ENCODE measurements around the gene TPPP.
"Not testable (repeated sequence)": the region's sequence is repeated elsewhere in the genome, so short reads cannot be mapped to it uniquely, and the experiment has no call there.

The TPPP gene

GRCh38 chr5:682216-682615 lies 10.9 kb downstream of the TPPP start:
- not testable (repeated sequence) for H3K79me2 ChIP-seq (ENCODE audit: low read length); H2AFZ ChIP-seq (ENCODE audit: low read length); H3K4me2 ChIP-seq (ENCODE audit: low read depth, low read length); H3K4me3 ChIP-seq (ENCODE audit: low read length); H3K36me3 ChIP-seq (replicated peaks; ENCODE audit: insufficient read depth, low read length); H3K27ac ChIP-seq (ENCODE audit: low read length); H3K4me1 ChIP-seq (ENCODE audit: low read length); H4K20me1 ChIP-seq (ENCODE audit: insufficient read depth, low read length); DNase-seq; H3K9me3 ChIP-seq (replicated peaks; ENCODE audit: insufficient read depth, low read length); H3K9ac ChIP-seq (ENCODE audit: low read length); H3K27me3 ChIP-seq (replicated peaks; ENCODE audit: insufficient read depth, low read length); H3F3A ChIP-seq (ENCODE audit: insufficient read depth, low read length); H3K9me2 ChIP-seq (replicated peaks; ENCODE audit: insufficient read depth, low read length)

- not testable (repeated sequence) for H3F3A ChIP-seq (ENCODE audit: insufficient read depth, low read length); H2AFZ ChIP-seq (ENCODE audit: low read length); H3K4me3 ChIP-seq (ENCODE audit: low read length); H3K9me3 ChIP-seq (replicated peaks; ENCODE audit: insufficient read depth, low read length); H3K9me2 ChIP-seq (replicated peaks; ENCODE audit: insufficient read depth, low read length); H3K27me3 ChIP-seq (replicated peaks; ENCODE audit: insufficient read depth, low read length); H3K36me3 ChIP-seq (replicated peaks; ENCODE audit: insufficient read depth, low read length); DNase-seq; H3K79me2 ChIP-seq (ENCODE audit: low read length); H3K4me1 ChIP-seq (ENCODE audit: low read length); H3K27ac ChIP-seq (ENCODE audit: low read length); H3K4me2 ChIP-seq (ENCODE audit: low read depth, low read length); H4K20me1 ChIP-seq (ENCODE audit: insufficient read depth, low read length); H3K9ac ChIP-seq (ENCODE audit: low read length)
Measured at GRCh38 chr5:681317-682191, 11.6 kb downstream of the TPPP start.

- DNase-seq; H3K79me2 ChIP-seq (ENCODE audit: low read length); H3K9ac ChIP-seq (ENCODE audit: low read length); H3K9me2 ChIP-seq (replicated peaks; ENCODE audit: insufficient read depth, low read length); H3K27ac ChIP-seq (ENCODE audit: low read length); H3K4me1 ChIP-seq (ENCODE audit: low read length); H3F3A ChIP-seq (ENCODE audit: insufficient read depth, low read length); H2AFZ ChIP-seq (ENCODE audit: low read length); H3K36me3 ChIP-seq (replicated peaks; ENCODE audit: insufficient read depth, low read length); H4K20me1 ChIP-seq (ENCODE audit: insufficient read depth, low read length); H3K9me3 ChIP-seq (replicated peaks; ENCODE audit: insufficient read depth, low read length); H3K27me3 ChIP-seq (replicated peaks; ENCODE audit: insufficient read depth, low read length); H3K4me3 ChIP-seq (ENCODE audit: low read length); H3K4me2 ChIP-seq (ENCODE audit: low read depth, low read length): not testable (repeated sequence)
Measured at GRCh38 chr5:680836-681235, 12.3 kb downstream of the TPPP start.

GRCh38 chr5:680118-680795 lies 12.9 kb downstream of the TPPP start:
- H3K4me2 ChIP-seq (ENCODE audit: low read depth, low read length); H3K27ac ChIP-seq (ENCODE audit: low read length); H4K20me1 ChIP-seq (ENCODE audit: insufficient read depth, low read length); H3K9me3 ChIP-seq (replicated peaks; ENCODE audit: insufficient read depth, low read length); H3K9me2 ChIP-seq (replicated peaks; ENCODE audit: insufficient read depth, low read length); H3K4me1 ChIP-seq (ENCODE audit: low read length); H3K79me2 ChIP-seq (ENCODE audit: low read length); H3K27me3 ChIP-seq (replicated peaks; ENCODE audit: insufficient read depth, low read length); H3K9ac ChIP-seq (ENCODE audit: low read length); H3F3A ChIP-seq (ENCODE audit: insufficient read depth, low read length); DNase-seq; H3K4me3 ChIP-seq (ENCODE audit: low read length); H2AFZ ChIP-seq (ENCODE audit: low read length); H3K36me3 ChIP-seq (replicated peaks; ENCODE audit: insufficient read depth, low read length): not testable (repeated sequence)

GRCh38 chr5:679166-679895 lies 13.8 kb downstream of the TPPP start:
- not testable (repeated sequence) for H3K4me3 ChIP-seq (ENCODE audit: low read length); H3K79me2 ChIP-seq (ENCODE audit: low read length); H4K20me1 ChIP-seq (ENCODE audit: insufficient read depth, low read length); H3K27ac ChIP-seq (ENCODE audit: low read length); H3F3A ChIP-seq (ENCODE audit: insufficient read depth, low read length); H3K9me2 ChIP-seq (replicated peaks; ENCODE audit: insufficient read depth, low read length); H2AFZ ChIP-seq (ENCODE audit: low read length); DNase-seq; H3K4me2 ChIP-seq (ENCODE audit: low read depth, low read length); H3K4me1 ChIP-seq (ENCODE audit: low read length); H3K9me3 ChIP-seq (replicated peaks; ENCODE audit: insufficient read depth, low read length); H3K36me3 ChIP-seq (replicated peaks; ENCODE audit: insufficient read depth, low read length); H3K27me3 ChIP-seq (replicated peaks; ENCODE audit: insufficient read depth, low read length); H3K9ac ChIP-seq (ENCODE audit: low read length)

GRCh38 chr5:678521-678920 lies 14.6 kb downstream of the TPPP start:
- H3K9me3 ChIP-seq (replicated peaks; ENCODE audit: insufficient read depth, low read length); H3K9me2 ChIP-seq (replicated peaks; ENCODE audit: insufficient read depth, low read length); H3F3A ChIP-seq (ENCODE audit: insufficient read depth, low read length); H3K4me2 ChIP-seq (ENCODE audit: low read depth, low read length); H2AFZ ChIP-seq (ENCODE audit: low read length); H3K79me2 ChIP-seq (ENCODE audit: low read length); H4K20me1 ChIP-seq (ENCODE audit: insufficient read depth, low read length); H3K27ac ChIP-seq (ENCODE audit: low read length); H3K9ac ChIP-seq (ENCODE audit: low read length); H3K27me3 ChIP-seq (replicated peaks; ENCODE audit: insufficient read depth, low read length); H3K4me3 ChIP-seq (ENCODE audit: low read length); H3K36me3 ChIP-seq (replicated peaks; ENCODE audit: insufficient read depth, low read length); DNase-seq; H3K4me1 ChIP-seq (ENCODE audit: low read length): not testable (repeated sequence)
